HAP-1 (cell line): ENCODE measurements around the gene TADA2B.
"Not testable (repeated sequence)": the region's sequence is repeated elsewhere in the genome, so short reads cannot be mapped to it uniquely, and the experiment has no call there.

Source experiments
- DNase-seq, 2 experiments: peaks; one replicate each; pipeline ENCODE4 v3.0.0-alpha.2; 2016 to 2020; ENCODE audit warnings: low spot score in 2 of 2
- H3K27me3 ChIP-seq: fragments of 250-450 bp; sonication (Bioruptor Pico); 2 replicates; pipeline ENCODE4 v1.5.1; 2020; ENCODE audit warnings: low read depth, mild to moderate bottlenecking, moderate library complexity
- H3K36me3 ChIP-seq: fragments of 250-450 bp; sonication (Bioruptor Pico); replicated peaks from 2 replicates; pipeline ENCODE4 v1.5.1; 2020; ENCODE audit warnings: mild to moderate bottlenecking
- H3K4me1 ChIP-seq: fragments of 250-450 bp; sonication (Bioruptor Pico); 2 replicates; pipeline ENCODE4 v1.5.1; 2020; ENCODE audit warnings: mild to moderate bottlenecking
- H3K4me3 ChIP-seq: fragments of 250-450 bp; sonication (Bioruptor Pico); 2 replicates; pipeline ENCODE4 v1.5.1; 2020; ENCODE audit warnings: mild to moderate bottlenecking, moderate library complexity
- H3K9me3 ChIP-seq: fragments of 250-450 bp; sonication (Bioruptor Pico); 2 replicates; pipeline ENCODE4 v1.5.1; 2020; ENCODE audit warnings: mild to moderate bottlenecking, moderate library complexity
- in situ Hi-C: fragments of 300-500 bp; cut with MboI; formaldehyde crosslinking; loops from 3 replicates; pipeline ENCODE4 v1.14.3; 2020; ENCODE audit warnings: low sequenced_read_pairs, inconsistent platforms, mixed read lengths

The TADA2B gene

DNA sequence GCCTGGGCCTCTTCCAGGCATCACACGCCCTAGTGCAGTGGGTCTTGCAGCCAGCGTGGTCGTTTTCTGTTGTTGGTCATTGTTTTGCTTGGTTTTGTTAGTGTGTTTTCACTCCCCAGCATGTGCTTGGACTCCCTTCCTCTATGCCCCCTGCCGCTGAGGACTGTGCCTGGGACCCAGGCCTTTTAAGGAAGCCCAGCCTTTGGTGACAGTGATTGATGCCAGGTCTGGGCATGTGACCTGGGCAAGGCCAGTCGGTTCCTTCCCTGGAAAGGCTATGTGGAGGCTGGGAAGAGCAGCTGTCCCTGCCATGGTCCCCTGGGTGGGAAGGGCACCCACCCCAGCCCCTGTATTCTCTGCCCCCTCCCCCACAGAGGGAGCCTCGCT is 33.5 kb downstream of the TADA2B start:
- H3K4me3 ChIP-seq = no peak overlapping the region
- H3K36me3 ChIP-seq = no peaks in the 10 kb centered on the region
- H3K9me3 ChIP-seq = no peaks in the 10 kb centered on the region
- peaks cover under 1% of the 10 kb centered on the region; the same call in 1 of the 2 replicates for H3K4me1 ChIP-seq
- no peak for DNase-seq
- in situ Hi-C loops = loop anchor here (25.0 kb wide), 1 partner anchor 814 kb away; the partner anchor contains the start of gene WFS1
- no peaks in the 10 kb centered on the region for H3K27me3 ChIP-seq

DNA sequence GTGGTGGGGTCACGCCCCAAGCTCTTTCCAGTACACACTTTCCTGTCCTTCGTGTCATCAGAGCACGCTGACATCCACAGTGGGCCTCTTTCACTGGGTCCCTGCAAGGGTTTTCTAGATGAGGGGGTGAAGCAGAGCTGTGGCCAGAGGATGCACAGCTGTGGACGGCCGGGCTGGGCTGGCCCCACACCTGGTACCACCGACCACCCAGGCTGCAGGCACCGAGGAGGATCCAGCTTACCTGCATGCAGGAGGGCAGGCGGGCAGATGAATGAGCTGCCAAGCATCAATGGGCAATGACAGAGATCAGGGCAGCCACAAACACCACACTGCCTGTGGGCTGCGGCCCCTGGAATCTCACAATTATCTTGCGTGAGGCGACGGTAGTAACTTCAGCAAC is 34.2 kb downstream of the TADA2B start:
- no peaks in the 10 kb centered on the region for H3K36me3 ChIP-seq
- H3K4me1 ChIP-seq = peaks cover 2% of the 10 kb centered on the region; the same call in 1 of the 2 replicates
- no peaks in the 10 kb centered on the region for H3K9me3 ChIP-seq
- no peak for DNase-seq
- in situ Hi-C loops = loop anchor here (25.0 kb wide), 1 partner anchor 815 kb away; the partner anchor contains the start of gene WFS1
- H3K4me3 ChIP-seq = no peak overlapping the region
- no peaks in the 10 kb centered on the region for H3K27me3 ChIP-seq

- no peaks in the 10 kb centered on the region for H3K27me3 ChIP-seq
- no peaks in the 10 kb centered on the region for H3K36me3 ChIP-seq
- H3K4me3 ChIP-seq = no peak overlapping the region
- H3K9me3 ChIP-seq = no peaks in the 10 kb centered on the region
- in situ Hi-C loops = loop anchor here (25.0 kb wide), 1 partner anchor 816 kb away; the partner anchor contains the start of gene WFS1
- no peak for DNase-seq
- H3K4me1 ChIP-seq = peaks cover 2% of the 10 kb centered on the region; the same call in 1 of the 2 replicates
Measured at GRCh38 chr4:7078025-7078424, 34.9 kb downstream of the TADA2B start.

DNA sequence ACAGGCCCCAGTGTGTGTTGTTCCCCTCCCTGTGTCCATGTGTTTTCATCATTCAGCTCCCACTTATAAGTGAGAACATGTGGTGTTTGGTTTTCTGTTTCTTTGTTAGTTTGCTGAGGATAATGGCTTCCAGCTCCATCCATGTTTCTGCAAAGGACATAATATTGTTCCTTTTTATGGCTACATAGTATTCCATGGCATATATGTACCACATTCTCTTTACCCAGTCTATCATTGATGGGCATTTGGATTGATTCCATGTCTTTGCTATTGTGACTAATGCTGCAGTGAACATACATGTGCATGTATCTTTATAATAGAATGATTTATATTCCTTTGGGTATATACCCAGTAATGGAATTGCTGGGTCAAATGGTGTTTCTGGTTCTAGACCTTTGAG is 36.3 kb downstream of the TADA2B start:
- not testable (repeated sequence) for H3K36me3 ChIP-seq, H3K9me3 ChIP-seq, H3K4me3 ChIP-seq, H3K4me1 ChIP-seq, H3K27me3 ChIP-seq, DNase-seq
- in situ Hi-C loops = loop anchor here (25.0 kb wide), 1 partner anchor 817 kb away; the partner anchor contains the start of gene WFS1

- not testable (repeated sequence) for DNase-seq
Measured at GRCh38 chr4:7079909-7080308, 36.7 kb downstream of the TADA2B start.

GRCh38 chr4:7083597-7084563 is 40.7 kb downstream of the TADA2B start:
- Histone ChIP-seq H3K4me3 (peak overlapping the region; percentile 19), H3K9me3 (no peaks in the 10 kb centered on the region), H3K4me1 (peaks cover 31% of the 10 kb centered on the region), H3K27me3 (no peaks in the 10 kb centered on the region), H3K36me3 (no peaks in the 10 kb centered on the region)
- no peak for DNase-seq
- in situ Hi-C loops = loop anchor here (25.0 kb wide), 1 partner anchor 822 kb away; the partner anchor contains the start of gene WFS1

More at GRCh38 chr4:7079909-7080308, 36.7 kb downstream of the TADA2B start:
- H3K9me3 ChIP-seq, H3K27me3 ChIP-seq, H3K4me3 ChIP-seq, H3K36me3 ChIP-seq: not testable (repeated sequence)
- H3K4me1 ChIP-seq = peaks cover 13% of the 10 kb centered on the region
- in situ Hi-C loops = loop anchor here (25.0 kb wide), 1 partner anchor 818 kb away; the partner anchor contains the start of gene WFS1

GRCh38 chr4:7084564-7084961 is 41.4 kb downstream of the TADA2B start:
- H3K4me1 ChIP-seq = peaks cover 32% of the 10 kb centered on the region
- in situ Hi-C loops = loop anchor here (25.0 kb wide), 1 partner anchor 822 kb away; the partner anchor contains the start of gene WFS1
- not testable (repeated sequence) for H3K9me3 ChIP-seq, H3K36me3 ChIP-seq, H3K27me3 ChIP-seq
- peak; percentile 66 to 69 for DNase-seq
- peak overlapping the region; percentile 19 for H3K4me3 ChIP-seq

DNA sequence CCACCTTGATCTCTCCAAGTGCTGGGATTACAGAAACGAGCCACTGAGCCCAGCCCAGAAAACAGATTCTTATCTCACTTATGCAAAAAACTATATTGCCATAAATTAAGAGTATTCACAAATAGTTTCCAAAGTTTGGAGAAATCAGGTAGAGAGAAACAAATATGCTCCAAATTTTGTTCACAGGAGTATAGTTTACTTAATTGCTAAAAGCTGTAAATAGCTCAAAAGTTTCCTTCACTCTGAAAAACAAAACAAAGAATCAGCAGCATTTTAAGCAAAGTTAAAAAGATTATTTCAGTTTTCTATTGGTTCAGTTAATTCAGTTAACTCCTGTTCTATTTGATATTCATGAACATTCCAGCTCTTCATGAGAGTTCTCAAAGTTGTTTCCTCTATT is 43.2 kb downstream of the TADA2B start:
- H3K4me1 ChIP-seq = peaks cover 37% of the 10 kb centered on the region
- no peaks in the 10 kb centered on the region for H3K36me3 ChIP-seq
- in situ Hi-C loops = loop anchor here (25.0 kb wide), 1 partner anchor 824 kb away; the partner anchor contains the start of gene WFS1
- no peak for DNase-seq
- H3K27me3 ChIP-seq = no peaks in the 10 kb centered on the region
- no peak overlapping the region for H3K4me3 ChIP-seq
- H3K9me3 ChIP-seq = no peaks in the 10 kb centered on the region

DNA sequence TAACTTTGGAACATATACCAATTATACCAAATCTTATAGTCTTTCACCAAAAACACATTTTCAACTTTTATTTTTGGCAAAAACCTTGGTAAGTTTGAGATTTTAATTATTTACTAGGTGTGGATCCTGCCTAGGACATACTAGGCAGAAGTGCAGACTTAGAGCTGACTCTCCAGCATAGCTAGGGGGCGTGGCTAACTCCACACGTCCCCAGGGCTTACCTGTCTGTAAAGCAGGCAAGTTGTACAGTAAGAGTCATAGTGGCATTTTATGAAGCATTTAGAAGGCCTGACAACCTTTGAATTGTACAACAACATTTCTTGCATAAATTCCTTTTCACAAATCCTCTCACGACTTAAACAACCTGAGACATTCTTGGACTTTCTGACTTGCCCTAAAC is 43.9 kb downstream of the TADA2B start:
- Histone ChIP-seq H3K4me1 (peaks cover 35% of the 10 kb centered on the region), H3K4me3 (no peak overlapping the region), H3K36me3 (no peaks in the 10 kb centered on the region), H3K9me3 (no peaks in the 10 kb centered on the region), H3K27me3 (no peaks in the 10 kb centered on the region)
- in situ Hi-C loops = loop anchor here (25.0 kb wide), 1 partner anchor 825 kb away; the partner anchor contains the start of gene WFS1
- DNase-seq = peak in 1 of 2 experiments; percentile 47

DNA sequence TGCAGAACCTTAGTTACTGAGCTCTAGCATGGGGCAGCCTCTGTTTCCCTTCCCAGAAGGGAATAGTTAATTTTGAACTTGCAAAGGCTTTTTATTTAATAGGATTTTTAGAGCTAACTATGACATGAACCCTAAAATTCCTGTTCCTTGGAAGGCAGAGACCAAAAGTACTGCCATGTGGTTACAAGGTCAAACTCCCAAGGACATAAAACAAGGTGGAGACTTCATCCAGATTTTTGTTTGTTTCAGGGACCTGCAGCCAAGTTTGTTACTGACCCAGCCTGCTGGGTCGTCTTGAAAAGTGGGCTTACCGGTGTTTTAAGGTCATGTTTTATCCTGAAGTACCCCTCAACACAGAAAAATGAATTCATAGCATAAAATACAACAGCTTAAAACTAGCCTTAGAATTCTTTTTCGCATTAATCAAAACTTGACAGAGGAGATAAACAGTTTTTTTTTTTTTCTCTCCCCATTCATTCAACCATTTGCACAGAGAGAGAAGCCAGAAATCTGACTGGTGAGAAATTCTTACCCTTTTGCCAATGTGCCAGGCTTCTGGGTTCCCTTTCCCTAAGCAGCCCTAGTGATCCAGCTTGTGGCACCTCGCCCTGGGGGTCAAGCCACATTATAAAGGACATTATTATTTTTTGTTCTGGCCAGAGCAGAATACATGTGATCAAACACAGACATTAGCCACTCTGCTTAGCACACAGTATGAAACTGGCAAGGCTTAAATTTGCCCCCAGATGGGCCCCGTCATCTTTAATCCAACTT is 46.2 kb downstream of the TADA2B start:
- Histone ChIP-seq H3K36me3 (no peaks in the 10 kb centered on the region), H3K4me1 (peaks cover 29% of the 10 kb centered on the region), H3K27me3 (no peaks in the 10 kb centered on the region), H3K9me3 (no peaks in the 10 kb centered on the region), H3K4me3 (no peak overlapping the region)
- no peak for DNase-seq
- in situ Hi-C loops = loop anchor here (25.0 kb wide), 1 partner anchor 827 kb away; the partner anchor contains the start of gene WFS1

- in situ Hi-C loops = loop anchor here (25.0 kb wide), 1 partner anchor 830 kb away; the partner anchor contains the start of gene WFS1
- H3K27me3 ChIP-seq = no peaks in the 10 kb centered on the region
- H3K36me3 ChIP-seq = no peaks in the 10 kb centered on the region
- no peak overlapping the region for H3K4me3 ChIP-seq
- no peaks in the 10 kb centered on the region for H3K9me3 ChIP-seq
- H3K4me1 ChIP-seq = peaks cover 7% of the 10 kb centered on the region
- no peak for DNase-seq
Measured at GRCh38 chr4:7092026-7092425, 48.9 kb downstream of the TADA2B start.

- Histone ChIP-seq H3K4me3 (no peak overlapping the region), H3K9me3 (no peaks in the 10 kb centered on the region), H3K27me3 (peaks cover 3% of the 10 kb centered on the region; the same call in 1 of the 2 replicates), H3K4me1 (peaks cover 2% of the 10 kb centered on the region), H3K36me3 (no peaks in the 10 kb centered on the region)
- in situ Hi-C loops = loop anchor here (25.0 kb wide), 1 partner anchor 833 kb away; the partner anchor contains the start of gene WFS1
- DNase-seq = no peak
Measured at GRCh38 chr4:7094916-7095315, 51.7 kb downstream of the TADA2B start.

- no peak overlapping the region for H3K4me3 ChIP-seq
- H3K36me3 ChIP-seq = no peaks in the 10 kb centered on the region
- no peak for DNase-seq
- peaks cover 3% of the 10 kb centered on the region; the same call in 1 of the 2 replicates for H3K27me3 ChIP-seq
- no peaks in the 10 kb centered on the region; the same call in 1 of the 2 replicates for H3K4me1 ChIP-seq
- in situ Hi-C loops = loop anchor here (25.0 kb wide), 1 partner anchor 833 kb away; the partner anchor contains the start of gene WFS1
- no peaks in the 10 kb centered on the region for H3K9me3 ChIP-seq
Measured at GRCh38 chr4:7095611-7096155, 52.5 kb downstream of the TADA2B start.
